A549 (cell line): ENCODE results near the gene POTEJ.
"Not testable (repeated sequence)": the region's sequence is repeated elsewhere in the genome, so short reads cannot be mapped to it uniquely, and the experiment has no call there.

Experiments
- CHD2 ChIP-seq: fragments of 150-350 bp; IDR thresholded peaks from 2 replicates; pipeline ENCODE4 v1.6.1; 2014; ENCODE audit warnings: low read length; ENCODE audit not compliant: partially characterized antibody
- CTCF ChIP-seq: fragments of >200 bp; sonication (Bioruptor Twin); formaldehyde crosslinking; IDR thresholded peaks from 3 replicates; pipeline ENCODE4 v1.5.1; 2016
- EP300 ChIP-seq, 2 experiments: fragments of >200 bp; sonication (Bioruptor Twin); formaldehyde crosslinking; IDR thresholded peaks; 2 replicates in 1 of 2; 3 replicates in 1 of 2; pipeline ENCODE4 v1.6.1; 2016 to 2017
- REST ChIP-seq: fragments of 200-600 bp; sonication (generic); IDR thresholded peaks from 2 replicates; pipeline ENCODE4 v1.6.1; 2016; ENCODE audit warnings: antibody characterized with exemption, mild to moderate bottlenecking, moderate library complexity
- SMC3 ChIP-seq: fragments of >200 bp; sonication (Bioruptor Twin); formaldehyde crosslinking; IDR thresholded peaks from 3 replicates; pipeline ENCODE4 v1.6.1; 2018; ENCODE audit warnings: inconsistent platforms
- USF2 ChIP-seq: fragments of 450-650 bp; IDR thresholded peaks from 2 replicates; pipeline ENCODE4 v1.6.1; 2014; ENCODE audit warnings: antibody characterized with exemption

DNA sequence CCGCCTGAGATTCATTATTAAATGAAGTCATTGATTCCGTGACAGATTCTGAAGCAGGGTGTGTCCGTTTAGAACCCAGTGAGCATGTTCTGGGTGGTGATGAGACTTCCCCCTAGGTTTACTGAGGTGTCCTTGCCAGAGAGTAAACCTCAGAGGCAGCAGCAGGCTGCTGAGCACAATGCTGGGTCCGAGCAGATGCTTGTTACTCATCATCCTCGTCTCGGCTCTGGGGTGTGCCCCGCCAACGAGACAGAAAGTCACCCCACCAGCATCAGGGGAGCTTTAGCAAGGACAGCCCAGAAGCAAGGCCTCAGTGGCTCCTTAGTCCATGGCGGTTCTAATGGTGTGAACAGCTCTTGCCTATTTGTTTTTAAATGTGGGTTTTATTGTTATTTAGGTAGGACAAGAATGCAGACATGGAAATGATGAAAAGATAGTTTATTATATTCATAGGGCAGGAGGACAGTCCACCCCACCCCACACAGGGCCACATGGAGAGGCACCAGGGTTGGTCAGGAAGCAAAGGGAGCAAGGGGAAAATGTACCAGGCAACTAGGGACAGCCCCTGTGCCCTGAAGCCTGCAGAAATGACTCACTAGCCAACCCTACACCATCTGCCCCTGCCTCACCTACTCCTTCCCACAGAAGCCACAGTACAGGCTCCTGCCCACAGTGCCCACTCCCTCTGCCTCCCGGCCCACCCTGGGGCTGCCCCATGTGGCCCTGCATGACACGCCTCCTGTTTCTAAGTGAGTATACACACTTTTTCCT, 22.4 kb upstream of the POTEJ start:
- TF ChIP-seq CTCF; CHD2; USF2; REST; EP300 (IDR thresholded peaks at IDR 0.05); SMC3: not testable (repeated sequence)
